Ishikawa (cell line): ENCODE data around the gene HK1.

Experiments used
- CEBPB ChIP-seq: IDR thresholded peaks from 2 replicates; pipeline ENCODE4 v1.6.1; 2012
- CREB1 ChIP-seq: IDR thresholded peaks from 2 replicates; pipeline ENCODE4 v1.6.1; 2012; ENCODE audit warnings: low read depth
- EGR1 ChIP-seq: IDR thresholded peaks from 2 replicates; pipeline ENCODE4 v1.6.1; 2012
- EP300 ChIP-seq: IDR thresholded peaks from 2 replicates; pipeline ENCODE4 v1.6.1; 2012; ENCODE audit warnings: borderline replicate concordance
- FOXM1 ChIP-seq: IDR thresholded peaks from 2 replicates; pipeline ENCODE4 v1.6.1; 2012; ENCODE audit warnings: low read depth, borderline replicate concordance
- MAX ChIP-seq: IDR thresholded peaks from 2 replicates; pipeline ENCODE4 v1.6.1; 2012
- NFIC ChIP-seq: IDR thresholded peaks from 2 replicates; pipeline ENCODE4 v1.6.1; 2012
- RAD21 ChIP-seq: IDR thresholded peaks from 2 replicates; pipeline ENCODE4 v1.6.1; 2012; ENCODE audit warnings: low read depth
- TAF1 ChIP-seq: IDR thresholded peaks from 2 replicates; pipeline ENCODE4 v1.6.1; 2012; ENCODE audit warnings: low read depth, mild to moderate bottlenecking
- TCF12 ChIP-seq: IDR thresholded peaks from 2 replicates; pipeline ENCODE4 v1.6.1; 2012; ENCODE audit warnings: low read depth
- TEAD4 ChIP-seq: IDR thresholded peaks from 2 replicates; pipeline ENCODE4 v1.6.1; 2012
- YY1 ChIP-seq: IDR thresholded peaks from 2 replicates; pipeline ENCODE4 v1.6.1; 2012; ENCODE audit warnings: low read depth
- ZBTB7A ChIP-seq: IDR thresholded peaks from 2 replicates; pipeline ENCODE4 v1.6.1; 2012; ENCODE audit warnings: low read depth
- TF ChIP-seq, protein P1 (sequence below): IDR thresholded peaks from 2 replicates; pipeline ENCODE4 v1.6.1; 2012; ENCODE audit warnings: low read depth, mild to moderate bottlenecking
- TF ChIP-seq, protein P2 (sequence below): IDR thresholded peaks from 2 replicates; pipeline ENCODE4 v1.6.1; 2012

The HK1 gene

GRCh38 chr10:69446650-69447151, 168.4 kb downstream of the HK1 start:
- TF ChIP-seq EGR1 (no peak), TAF1 (no peak), NFIC (no peak), TCF12 (no peak), MAX (no peak), CEBPB (no peak), RAD21 (no peak), EP300 (no peak), TEAD4 (no peak)

DNA sequence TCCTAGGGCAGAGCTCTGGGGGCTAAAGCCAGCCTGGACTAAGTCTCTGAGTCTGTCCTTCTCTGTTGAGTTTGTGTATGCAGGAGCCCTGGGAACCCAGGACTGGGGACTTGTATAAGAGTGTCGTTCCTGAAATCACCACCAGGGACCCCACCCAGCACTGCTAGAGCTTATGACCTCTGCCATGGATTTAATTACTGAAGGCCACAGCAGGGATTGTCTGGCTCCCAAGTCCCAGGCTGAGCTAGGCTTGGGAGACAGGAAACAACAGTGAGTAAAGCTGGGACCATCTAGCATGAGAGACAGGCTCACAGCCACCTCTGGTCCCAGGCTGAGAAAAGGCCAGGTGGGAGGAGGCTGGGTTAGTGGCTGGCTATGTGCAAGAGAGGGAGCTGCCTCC, 171.5 kb downstream of the HK1 start:
- TF ChIP-seq TEAD4 = no peak
- no peak for TF ChIP-seq TAF1
- peak; percentile 46; the same call in 1 of the 2 replicates for TF ChIP-seq RAD21
- TF ChIP-seq, protein P1, sequence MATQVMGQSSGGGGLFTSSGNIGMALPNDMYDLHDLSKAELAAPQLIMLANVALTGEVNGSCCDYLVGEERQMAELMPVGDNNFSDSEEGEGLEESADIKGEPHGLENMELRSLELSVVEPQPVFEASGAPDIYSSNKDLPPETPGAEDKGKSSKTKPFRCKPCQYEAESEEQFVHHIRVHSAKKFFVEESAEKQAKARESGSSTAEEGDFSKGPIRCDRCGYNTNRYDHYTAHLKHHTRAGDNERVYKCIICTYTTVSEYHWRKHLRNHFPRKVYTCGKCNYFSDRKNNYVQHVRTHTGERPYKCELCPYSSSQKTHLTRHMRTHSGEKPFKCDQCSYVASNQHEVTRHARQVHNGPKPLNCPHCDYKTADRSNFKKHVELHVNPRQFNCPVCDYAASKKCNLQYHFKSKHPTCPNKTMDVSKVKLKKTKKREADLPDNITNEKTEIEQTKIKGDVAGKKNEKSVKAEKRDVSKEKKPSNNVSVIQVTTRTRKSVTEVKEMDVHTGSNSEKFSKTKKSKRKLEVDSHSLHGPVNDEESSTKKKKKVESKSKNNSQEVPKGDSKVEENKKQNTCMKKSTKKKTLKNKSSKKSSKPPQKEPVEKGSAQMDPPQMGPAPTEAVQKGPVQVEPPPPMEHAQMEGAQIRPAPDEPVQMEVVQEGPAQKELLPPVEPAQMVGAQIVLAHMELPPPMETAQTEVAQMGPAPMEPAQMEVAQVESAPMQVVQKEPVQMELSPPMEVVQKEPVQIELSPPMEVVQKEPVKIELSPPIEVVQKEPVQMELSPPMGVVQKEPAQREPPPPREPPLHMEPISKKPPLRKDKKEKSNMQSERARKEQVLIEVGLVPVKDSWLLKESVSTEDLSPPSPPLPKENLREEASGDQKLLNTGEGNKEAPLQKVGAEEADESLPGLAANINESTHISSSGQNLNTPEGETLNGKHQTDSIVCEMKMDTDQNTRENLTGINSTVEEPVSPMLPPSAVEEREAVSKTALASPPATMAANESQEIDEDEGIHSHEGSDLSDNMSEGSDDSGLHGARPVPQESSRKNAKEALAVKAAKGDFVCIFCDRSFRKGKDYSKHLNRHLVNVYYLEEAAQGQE = no peak
- TF ChIP-seq TCF12 = no peak
- TF ChIP-seq, protein P2, sequence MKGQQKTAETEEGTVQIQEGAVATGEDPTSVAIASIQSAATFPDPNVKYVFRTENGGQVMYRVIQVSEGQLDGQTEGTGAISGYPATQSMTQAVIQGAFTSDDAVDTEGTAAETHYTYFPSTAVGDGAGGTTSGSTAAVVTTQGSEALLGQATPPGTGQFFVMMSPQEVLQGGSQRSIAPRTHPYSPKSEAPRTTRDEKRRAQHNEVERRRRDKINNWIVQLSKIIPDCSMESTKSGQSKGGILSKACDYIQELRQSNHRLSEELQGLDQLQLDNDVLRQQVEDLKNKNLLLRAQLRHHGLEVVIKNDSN = no peak
- no peak for TF ChIP-seq ZBTB7A
- no peak for TF ChIP-seq CEBPB

DNA sequence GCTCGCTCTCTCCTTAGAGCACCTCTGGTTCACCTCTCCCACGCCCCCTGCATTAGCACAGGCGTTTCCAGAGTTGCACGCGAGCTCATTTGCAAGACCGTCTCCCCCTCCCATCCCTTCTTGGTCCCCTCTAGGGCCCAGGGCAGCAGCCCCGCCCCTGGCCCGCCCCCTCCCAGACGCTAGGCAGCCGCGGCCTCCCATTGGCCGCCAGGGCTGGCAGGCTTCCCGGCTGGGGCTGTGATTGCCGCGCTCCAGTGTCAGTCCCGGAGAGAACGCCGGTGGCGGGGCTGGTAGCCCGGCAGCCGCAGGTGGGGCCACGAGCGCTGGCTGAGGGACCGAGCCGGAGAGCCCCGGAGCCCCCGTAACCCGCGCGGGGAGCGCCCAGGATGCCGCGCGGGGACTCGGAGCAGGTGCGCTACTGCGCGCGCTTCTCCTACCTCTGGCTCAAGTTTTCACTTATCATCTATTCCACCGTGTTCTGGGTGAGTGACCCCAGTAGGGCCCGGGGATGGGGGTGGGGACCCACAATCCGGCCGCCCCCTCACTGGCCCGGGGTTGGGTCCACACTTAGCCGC, 173.0 kb downstream of the HK1 start, which contains the start of gene TSPAN15:
TSS of gene TSPAN15 (plus strand) at position 257 of the 575 bp plus-strand sequence. CDS start at position 387, 130 bp downstream.
- TF ChIP-seq YY1 (no peak), FOXM1 (no peak), MAX (no peak; the same call in 1 of the 2 replicates), CREB1 (0 out of 2 replicates have a peak, but pooled peaks have one; percentile 11), ZBTB7A (peak; percentile 81; the same call in 1 of the 2 replicates), EP300 (no peak), TEAD4 (no peak), NFIC (no peak), RAD21 (no peak), CEBPB (no peak), TAF1 (peak; percentile 11; the same call in 1 of the 2 replicates), EGR1 (peak; percentile 56; the same call in 1 of the 2 replicates), TCF12 (no peak)
- TF ChIP-seq, protein P2 = no peak
- TF ChIP-seq, protein P1 = no peak
